Cerebellar nuclear complex (tissue), 1 donor: ENCODE measurements around the gene GMDS.
"Not testable (repeated sequence)": the region's sequence is repeated elsewhere in the genome, so short reads cannot be mapped to it uniquely, and the experiment has no call there.

ENCODE experiments used
- DNase-seq, 2 experiments: peaks; one replicate each; lab custom pipeline; 2025; lab: John Stamatoyannopoulos, UW

Gene GMDS

GRCh38 chr6:1770968-1771723 is 474.3 kb downstream of the GMDS start:
- no peak for DNase-seq

GRCh38 chr6:1770435-1770843 is 475.0 kb downstream of the GMDS start:
- DNase-seq: no peak

GRCh38 chr6:1767481-1768246 is 477.7 kb downstream of the GMDS start:
- no peak for DNase-seq

- no peak for DNase-seq
Observed at GRCh38 chr6:1766654-1767053, 478.8 kb downstream of the GMDS start.

- no peak for DNase-seq
Observed at GRCh38 chr6:1765160-1765903, 480.1 kb downstream of the GMDS start.

GRCh38 chr6:1764397-1764987 is 480.9 kb downstream of the GMDS start:
- no peak for DNase-seq

GRCh38 chr6:1763404-1763803 is 482.0 kb downstream of the GMDS start:
- DNase-seq: no peak

GRCh38 chr6:1762203-1762602 is 483.2 kb downstream of the GMDS start:
- no peak for DNase-seq

GRCh38 chr6:1761477-1761877 is 483.9 kb downstream of the GMDS start:
- DNase-seq: no peak

- no peak for DNase-seq
Observed at GRCh38 chr6:1760876-1761275, 484.5 kb downstream of the GMDS start.

GRCh38 chr6:1759870-1760269 is 485.5 kb downstream of the GMDS start:
- DNase-seq: no peak

GRCh38 chr6:1758076-1758679 is 487.2 kb downstream of the GMDS start:
- DNase-seq: no peak

GRCh38 chr6:1757131-1757530 is 488.3 kb downstream of the GMDS start:
- DNase-seq: no peak

- DNase-seq: no peak
Observed at GRCh38 chr6:1756472-1757129, 488.8 kb downstream of the GMDS start.

GRCh38 chr6:1751063-1751462 is 494.3 kb downstream of the GMDS start:
- not testable (repeated sequence) for DNase-seq

- no peak for DNase-seq
Observed at GRCh38 chr6:1749041-1749440, 496.4 kb downstream of the GMDS start.

- DNase-seq: no peak
Observed at GRCh38 chr6:1747531-1747930, 497.9 kb downstream of the GMDS start.

- DNase-seq: no peak
Observed at GRCh38 chr6:1747003-1747402, 498.4 kb downstream of the GMDS start.

GRCh38 chr6:1745814-1746213 is 499.6 kb downstream of the GMDS start:
- no peak for DNase-seq

- DNase-seq: no peak
Observed at GRCh38 chr6:1744543-1744942, 500.9 kb downstream of the GMDS start.

GRCh38 chr6:1739680-1740079 is 505.7 kb downstream of the GMDS start:
- DNase-seq: no peak
